PC-3 (cell line): ENCODE data around the gene TAL2.

Experiments
- CTCF ChIP-seq: fragments of 300-600 bp; sonication (generic); conservative IDR thresholded peaks from 2 replicates; pipeline ENCODE4 v1.5.1; 2017; ENCODE audit warnings: antibody characterized with exemption, low read depth, mild to moderate bottlenecking, low read length
- EZH2 ChIP-seq: fragments of 300-600 bp; sonication (generic); IDR thresholded peaks from one replicate; pipeline ENCODE4 v1.6.1; 2017; ENCODE audit warnings: antibody characterized with exemption, mild to moderate bottlenecking, low read length; ENCODE audit not compliant: unreplicated experiment
- EZH2phosphoT487 ChIP-seq: fragments of 300-600 bp; sonication (generic); IDR thresholded peaks from 2 replicates; pipeline ENCODE4 v1.6.1; 2018; ENCODE audit warnings: mild to moderate bottlenecking, antibody characterized with exemption, low read length, borderline replicate concordance

DNA sequence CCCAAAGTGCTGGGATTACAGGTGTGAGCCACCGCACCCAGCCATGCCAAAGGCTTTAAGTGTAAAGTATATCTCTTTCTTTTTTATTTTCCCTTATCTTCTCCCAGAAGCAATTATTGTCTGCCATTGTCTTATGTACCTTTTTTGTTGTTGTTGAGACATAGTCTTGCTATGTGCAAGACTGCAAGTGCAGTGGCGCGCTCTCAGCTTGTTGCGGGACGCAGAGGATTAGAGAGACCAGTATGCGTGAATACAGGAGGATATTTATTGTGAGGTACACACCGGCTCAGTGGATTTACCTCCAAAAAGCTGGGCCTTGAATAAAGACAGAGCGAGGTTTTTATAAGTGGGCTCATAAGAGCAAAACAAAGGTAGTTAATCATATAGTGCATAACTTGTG, 43.9 kb downstream of the TAL2 start:
- TF ChIP-seq CTCF (no peak), EZH2 (no peak), EZH2phosphoT487 (no peak)
